Measurements from ENCODE around the gene APLP1.

The APLP1 gene

GRCh38 chr19:35841961-35842595, 26.3 kb upstream of the APLP1 start:
- TF ChIP-seq CTCF (IDR thresholded peaks at IDR 0.05; ENCODE audit: extremely low read depth, missing control alignments): no peak
- DNase-seq (ENCODE audit: low spot score): no peak

DNA sequence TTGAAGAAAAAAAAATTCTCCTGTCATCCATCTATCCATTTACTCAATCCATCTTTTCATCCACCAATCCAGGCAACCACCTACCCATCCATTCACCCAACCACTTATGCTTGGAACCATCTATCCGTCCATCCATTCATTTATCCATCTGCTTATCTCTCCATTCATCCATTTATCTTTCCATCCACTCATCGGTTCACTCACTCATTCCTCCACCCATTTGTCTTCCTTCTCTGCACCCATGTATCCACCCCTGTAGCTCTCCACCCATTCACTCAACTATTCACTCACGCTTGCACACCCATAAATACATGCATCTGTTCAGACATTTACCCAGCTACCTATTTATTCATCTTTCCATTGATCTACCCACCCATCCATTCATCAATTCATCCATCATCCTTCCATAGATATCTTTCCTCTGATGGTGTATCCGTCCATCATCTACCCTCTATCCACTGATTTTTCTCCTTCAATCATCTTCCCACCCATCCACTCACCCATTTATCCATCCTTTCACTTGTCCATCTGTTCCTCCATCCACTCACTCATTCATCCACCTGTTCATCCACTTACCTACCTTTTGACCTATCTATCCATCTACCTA, 25.6 kb upstream of the APLP1 start:
- TF ChIP-seq CTCF (IDR thresholded peaks at IDR 0.05; ENCODE audit: extremely low read depth, missing control alignments): no peak
- DNase-seq (ENCODE audit: low spot score): no peak

GRCh38 chr19:35843676-35844481, 24.5 kb upstream of the APLP1 start:
- no peak for DNase-seq (ENCODE audit: low spot score)
- no peak for TF ChIP-seq CTCF (IDR thresholded peaks at IDR 0.05; ENCODE audit: extremely low read depth, missing control alignments)

GRCh38 chr19:35844482-35845214, 23.7 kb upstream of the APLP1 start:
- no peak for TF ChIP-seq CTCF (IDR thresholded peaks at IDR 0.05; ENCODE audit: extremely low read depth, missing control alignments)
- no peak for DNase-seq (ENCODE audit: low spot score)

GRCh38 chr19:35845215-35846037, 22.9 kb upstream of the APLP1 start:
- no peak for DNase-seq (ENCODE audit: low spot score)
- no peak for TF ChIP-seq CTCF (IDR thresholded peaks at IDR 0.05; ENCODE audit: extremely low read depth, missing control alignments)

DNA sequence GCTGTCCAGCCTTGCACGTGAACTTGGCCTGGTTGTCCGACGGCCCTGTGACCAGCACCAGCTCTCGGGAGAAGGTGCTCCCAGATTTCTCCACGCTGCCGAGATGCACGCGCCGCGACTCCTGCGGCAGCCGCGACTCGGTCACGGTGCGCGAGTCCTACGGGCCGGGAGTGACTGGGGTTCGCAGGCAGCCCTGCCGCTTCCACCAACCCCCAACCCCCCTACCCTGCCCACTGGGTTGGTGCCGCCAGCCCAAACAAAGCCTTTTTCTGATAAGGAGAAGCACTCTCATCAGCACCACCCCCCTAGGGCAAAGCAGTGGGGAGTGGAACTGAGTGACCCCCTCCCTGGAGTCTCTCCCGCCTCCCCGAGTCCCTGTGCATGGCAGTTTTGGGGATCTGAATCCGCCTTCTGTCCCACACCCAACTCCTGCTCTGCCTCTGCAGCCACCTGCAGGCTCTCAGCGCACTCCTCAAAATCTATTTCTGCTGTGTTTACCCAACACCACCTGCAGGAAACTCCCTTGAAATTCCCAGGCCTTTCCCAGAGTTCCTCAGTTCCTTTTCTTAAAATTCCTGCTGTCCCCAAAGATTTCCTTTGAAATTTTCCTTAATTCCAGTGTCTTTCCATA, 22.2 kb upstream of the APLP1 start:
- DNase-seq (ENCODE audit: low spot score): no peak
- TF ChIP-seq CTCF (IDR thresholded peaks at IDR 0.05; ENCODE audit: extremely low read depth, missing control alignments): no peak

Measured in GM20000 (cell line).